Dermis microvascular lymphatic vessel endothelial cell (primary cell): ENCODE data around the gene TSHB. TPM values are rescaled to one million over a fixed set of nuclear protein-coding genes. Genes with fewer than 3 reads are reported as not detected.

Experiments used
- DNase-seq, 2 donors: peaks; one replicate each; pipeline versions ENCODE4 v3.0.0 to v3.0.0-alpha.2; 2010; ENCODE audit warnings: low read depth in 2 of 2
- total RNA-seq: library from RNA; depleted of rRNA; stranded (reverse); fragments of >200 nt; gene quantifications from 2 replicates; pipeline ENCODE4 v1.2.1, GENCODE V29; 2014

TSHB gene
- total RNA-seq, 1 donor from 2014 or later = not detected

GRCh38 chr1:115059316-115059715, 29.7 kb downstream of the TSHB start:
- no peak for DNase-seq

DNA sequence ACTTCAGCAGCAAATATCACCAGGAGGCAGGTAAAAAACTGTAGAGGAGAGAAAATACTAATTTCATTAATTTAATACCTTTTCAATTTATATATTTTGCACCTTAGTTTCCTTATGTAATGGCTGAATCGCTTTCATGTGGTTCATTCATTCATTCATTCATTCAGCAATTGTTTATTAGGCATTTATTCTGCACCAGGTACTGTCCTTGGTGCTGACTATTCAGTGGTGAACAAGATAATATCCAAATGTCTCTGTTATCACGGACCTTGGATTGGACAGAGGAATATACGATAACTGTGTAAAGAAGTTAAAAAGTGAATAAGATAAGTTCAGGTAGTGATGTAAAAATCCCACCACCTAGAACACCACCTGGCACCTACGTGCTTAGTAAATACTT, 30.9 kb downstream of the TSHB start:
- peak in 1 of 2 donors; percentile 12 for DNase-seq

DNA sequence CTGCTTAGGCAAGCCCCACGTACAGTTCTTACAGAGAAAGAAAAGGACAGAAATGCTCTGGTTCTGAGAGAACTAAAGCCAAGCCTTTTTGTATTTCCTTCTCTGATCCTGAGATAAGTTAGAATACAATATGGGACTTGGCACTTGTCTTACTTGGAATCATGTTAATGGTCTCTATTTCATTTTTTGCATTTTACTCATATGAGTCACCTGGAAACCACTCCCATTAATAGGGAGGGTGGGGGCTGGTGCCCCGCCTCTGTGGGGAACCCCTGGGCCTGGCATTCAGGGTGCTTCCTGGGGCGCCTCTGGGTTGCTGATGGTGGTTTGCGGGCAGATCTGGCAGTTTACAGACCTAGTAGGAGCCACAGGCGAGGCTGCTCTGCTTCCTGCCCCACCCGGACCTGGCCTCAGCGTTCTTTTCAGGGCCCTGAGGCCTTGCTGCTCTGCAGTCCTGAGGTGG, 32.9 kb downstream of the TSHB start:
- peak; percentile 31 to 67 for DNase-seq

GRCh38 chr1:115063228-115063901, 33.7 kb downstream of the TSHB start:
- DNase-seq = peak in 1 of 2 donors; percentile 50

GRCh38 chr1:115064461-115064860, 34.8 kb downstream of the TSHB start:
- DNase-seq = no peak

DNA sequence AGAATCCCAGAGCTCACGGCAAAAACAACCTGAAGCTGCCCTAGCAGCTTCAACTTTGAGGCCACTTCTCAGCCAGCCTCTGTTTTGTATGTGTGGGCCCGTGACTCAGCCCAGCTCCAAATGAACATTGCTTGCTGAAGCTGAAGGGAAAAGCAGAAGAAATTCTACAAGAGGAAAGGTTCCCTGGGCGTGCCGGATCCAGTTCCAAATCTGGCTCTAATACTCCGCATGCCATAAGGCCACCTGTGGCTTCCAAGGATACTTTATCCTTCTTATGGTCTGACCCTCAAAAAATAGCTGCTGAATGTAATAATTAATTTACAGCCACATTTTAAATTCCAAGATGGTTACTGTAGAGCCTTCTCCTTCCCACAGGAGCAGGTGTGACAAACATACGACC, 35.4 kb downstream of the TSHB start:
- DNase-seq = no peak

- DNase-seq = no peak
These were observed 37.7 kb downstream of the TSHB start for GRCh38 chr1:115067161-115067859.

DNA sequence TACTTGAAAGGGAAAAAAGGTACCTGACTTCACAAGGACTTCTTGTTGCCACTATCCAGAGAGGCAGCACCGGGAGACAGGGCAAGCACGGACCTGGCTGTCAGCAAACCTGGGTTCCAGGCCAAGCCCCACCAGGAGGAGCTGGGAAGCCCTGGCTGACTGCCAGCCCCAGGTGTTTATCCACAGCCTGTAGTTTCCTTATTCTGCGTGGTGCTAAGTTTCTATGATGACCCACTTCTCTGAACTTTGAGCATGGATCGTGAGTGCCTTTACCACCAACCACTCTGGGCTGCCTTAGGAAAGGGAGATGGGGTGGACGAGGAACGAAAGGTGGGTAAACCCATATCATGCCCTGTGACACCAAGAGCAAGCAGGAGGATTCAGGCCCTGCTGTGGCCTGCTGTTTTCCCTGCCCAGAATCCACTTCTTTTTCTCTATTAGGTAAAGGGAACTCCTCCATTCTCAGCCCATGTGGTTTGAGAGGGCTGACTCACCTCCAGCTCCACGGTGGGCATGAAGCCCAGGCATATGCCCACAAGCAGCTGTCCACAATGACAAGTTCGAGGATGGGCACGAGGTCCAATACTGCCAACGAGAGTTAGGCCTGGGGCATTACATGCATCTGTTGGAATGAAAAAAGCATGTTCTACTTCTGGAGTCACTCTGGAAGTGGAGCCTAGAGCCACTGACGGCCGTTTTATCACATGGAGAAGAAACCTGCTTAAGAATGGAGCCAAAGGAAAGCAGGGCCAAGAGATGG, 39.4 kb downstream of the TSHB start:
- DNase-seq = no peak

DNA sequence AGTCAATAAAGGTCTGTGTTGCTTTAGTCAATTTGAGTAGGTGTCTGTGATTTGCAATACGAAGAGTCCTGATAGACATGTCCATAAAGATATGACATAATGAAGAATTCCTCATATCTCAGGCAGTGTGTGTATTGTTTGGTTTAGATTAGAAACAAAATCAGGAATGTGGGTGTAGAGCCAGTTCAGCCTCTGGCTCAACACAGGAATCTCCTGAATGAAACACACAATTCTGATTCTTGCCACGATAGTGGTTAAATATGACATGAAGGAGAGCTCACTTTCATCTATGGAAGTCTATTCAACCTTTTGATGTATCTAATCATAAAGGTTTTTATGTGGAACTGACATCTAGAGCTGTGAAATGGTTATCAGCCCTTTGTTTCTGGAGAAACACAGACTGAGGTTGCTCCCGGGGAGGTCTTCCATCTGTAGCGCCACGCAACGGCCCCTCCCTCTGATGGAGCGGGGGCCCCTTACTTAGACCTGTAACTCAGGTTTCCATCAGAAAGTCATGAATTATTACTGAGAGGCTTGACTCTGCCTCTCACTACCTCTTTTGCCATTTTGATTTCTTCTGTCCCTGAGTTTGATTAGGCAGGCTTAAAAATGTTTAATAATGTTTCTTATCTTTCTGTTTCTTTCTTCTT, 40.2 kb downstream of the TSHB start:
- DNase-seq = no peak

DNA sequence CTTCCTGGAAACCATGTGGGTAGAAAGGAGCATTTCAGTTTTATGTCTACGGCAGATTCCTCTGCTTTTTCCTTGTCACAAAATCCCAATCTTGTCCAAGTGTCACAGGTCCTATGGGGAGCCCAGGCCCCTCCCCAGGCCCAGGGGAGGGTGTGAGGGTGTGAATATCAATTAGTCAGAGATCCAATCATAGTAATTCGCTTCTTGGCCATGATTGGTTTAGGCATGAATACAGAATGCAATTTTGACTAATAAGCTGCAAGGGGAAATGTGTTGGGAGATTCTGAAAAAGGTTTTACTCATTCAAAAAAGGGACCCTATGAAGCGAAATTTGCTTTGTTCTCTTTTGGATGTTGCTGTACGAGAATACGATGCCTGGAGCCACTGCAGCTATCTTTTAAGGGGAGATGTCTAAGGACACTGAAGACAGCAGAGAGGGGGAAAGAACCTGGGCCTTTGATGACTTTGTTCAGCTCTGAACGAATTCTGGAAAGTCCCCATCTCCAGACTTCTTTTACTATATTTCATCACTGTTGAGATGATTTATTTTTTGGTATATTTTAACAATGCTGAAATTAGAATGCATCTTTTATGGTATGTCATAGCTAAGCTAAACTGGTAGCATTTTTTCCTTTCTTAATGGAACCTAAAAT, 41.5 kb downstream of the TSHB start:
- DNase-seq = no peak

DNA sequence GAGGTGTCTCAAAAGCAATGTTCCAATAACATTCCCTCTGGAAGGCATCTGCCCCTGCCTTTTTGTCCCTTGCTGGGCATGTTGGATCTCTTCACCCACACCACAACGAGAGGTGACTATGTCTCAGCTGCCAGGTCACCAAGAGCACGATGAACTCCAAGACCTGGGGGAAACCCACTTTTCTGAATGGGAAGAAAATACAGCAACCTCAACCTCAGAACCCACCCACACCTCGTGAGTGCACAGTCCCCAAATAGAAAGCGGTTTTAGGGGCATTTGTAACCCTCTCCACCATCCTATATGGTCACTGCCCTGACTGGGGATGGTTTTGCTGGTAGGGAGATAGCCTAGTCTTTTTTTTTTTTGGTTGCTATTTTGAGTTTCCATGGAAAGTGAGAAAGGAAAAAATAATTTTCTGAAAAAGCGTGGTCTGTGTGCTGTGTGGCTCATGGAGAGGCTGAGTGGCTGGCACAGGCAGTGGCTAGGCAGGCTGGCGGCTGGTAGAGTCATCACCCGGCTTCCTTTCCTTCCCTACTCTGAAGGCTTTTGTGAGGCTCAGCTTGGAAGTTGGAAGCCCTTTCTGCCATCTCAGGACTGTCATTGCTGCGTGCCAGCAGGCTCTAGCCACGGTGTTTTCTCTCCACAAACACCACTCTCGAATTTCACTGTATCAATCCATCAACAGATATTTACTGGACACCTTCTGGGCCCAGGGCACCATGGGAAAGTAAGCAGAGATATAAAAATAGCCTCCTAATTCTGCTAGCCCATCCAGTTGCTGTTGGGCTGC, 43.9 kb downstream of the TSHB start:
- DNase-seq = no peak

- no peak for DNase-seq
These were observed 45.4 kb downstream of the TSHB start for GRCh38 chr1:115074839-115075534.

DNA sequence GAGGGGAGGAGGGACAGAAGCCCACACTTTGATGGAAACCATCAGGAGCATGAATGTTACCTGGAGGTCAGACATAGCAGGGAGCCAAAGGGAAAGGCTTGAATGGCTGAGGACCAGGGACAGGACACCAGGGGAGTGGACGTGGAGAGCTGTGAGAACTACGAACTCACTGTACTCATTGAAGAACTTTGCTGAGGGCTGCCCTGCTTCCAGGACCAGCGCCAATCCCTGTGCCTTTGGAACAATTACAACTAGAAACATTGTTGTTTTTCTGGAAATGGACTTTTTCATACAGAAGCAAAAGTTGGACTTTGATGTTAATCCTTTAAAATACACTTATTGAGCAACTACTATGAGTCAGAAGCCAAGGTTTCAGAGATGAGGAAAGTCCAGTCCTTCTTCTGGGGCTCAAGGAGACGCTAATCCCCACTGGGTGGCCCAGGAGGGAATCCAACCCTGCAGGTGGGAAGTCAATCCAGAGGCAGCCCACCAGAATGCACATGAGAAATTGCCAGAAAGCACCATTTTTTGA, 46.8 kb downstream of the TSHB start:
- DNase-seq = no peak

GRCh38 chr1:115077286-115077983, 47.8 kb downstream of the TSHB start:
- no peak for DNase-seq

DNA sequence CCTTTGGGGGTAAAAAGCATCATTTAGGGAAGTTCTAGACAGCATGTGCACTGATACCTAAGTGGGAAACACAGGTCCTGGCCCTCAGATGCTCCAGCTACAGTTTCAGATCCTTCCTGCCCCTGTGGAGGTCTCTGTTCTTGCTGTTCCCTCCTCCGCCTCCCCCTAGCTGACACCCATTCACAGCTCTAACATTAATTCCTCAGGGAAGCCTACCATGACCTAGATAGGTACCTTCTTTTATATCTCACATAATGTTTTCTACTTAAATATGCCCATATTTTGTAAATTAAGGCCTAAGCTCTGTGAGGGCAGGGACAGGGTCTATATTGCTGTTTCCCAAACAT, 48.3 kb downstream of the TSHB start:
- DNase-seq = no peak

DNA sequence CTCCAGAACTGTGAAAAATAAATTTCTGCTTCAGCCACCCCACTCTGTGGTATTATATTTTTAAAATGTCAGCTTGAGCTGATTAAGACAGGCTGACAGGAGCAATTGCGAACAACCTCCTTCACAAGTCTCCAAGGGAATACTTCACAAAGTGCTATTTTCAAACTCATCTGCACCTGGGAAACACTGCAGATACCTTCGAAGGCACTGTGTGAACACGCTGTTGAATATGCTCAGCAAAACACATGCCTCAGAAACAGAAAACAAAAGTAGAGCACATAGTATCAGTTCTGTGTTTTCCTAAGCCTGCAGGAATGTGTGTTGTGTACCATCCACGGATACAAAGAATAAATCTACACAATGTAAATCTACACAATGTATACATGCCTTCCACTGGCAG, 49.1 kb downstream of the TSHB start:
- no peak for DNase-seq

GRCh38 chr1:115082949-115083348, 53.3 kb downstream of the TSHB start:
- no peak for DNase-seq
